ENCODE data around the gene ZNF140. TPM values are rescaled to one million over a fixed set of nuclear protein-coding genes. Genes with fewer than 3 reads are reported as not detected.
A peak's percentile ranks its signal among the peaks of the same experiment; 100 is the strongest.

The ZNF140 gene
- total and polyA plus RNA-seq, 2 of the 13 experiments (the other 11 are each of a cell fraction or from before 2014, with no cell fraction given) = 8.7 to 13.5 TPM

DNA sequence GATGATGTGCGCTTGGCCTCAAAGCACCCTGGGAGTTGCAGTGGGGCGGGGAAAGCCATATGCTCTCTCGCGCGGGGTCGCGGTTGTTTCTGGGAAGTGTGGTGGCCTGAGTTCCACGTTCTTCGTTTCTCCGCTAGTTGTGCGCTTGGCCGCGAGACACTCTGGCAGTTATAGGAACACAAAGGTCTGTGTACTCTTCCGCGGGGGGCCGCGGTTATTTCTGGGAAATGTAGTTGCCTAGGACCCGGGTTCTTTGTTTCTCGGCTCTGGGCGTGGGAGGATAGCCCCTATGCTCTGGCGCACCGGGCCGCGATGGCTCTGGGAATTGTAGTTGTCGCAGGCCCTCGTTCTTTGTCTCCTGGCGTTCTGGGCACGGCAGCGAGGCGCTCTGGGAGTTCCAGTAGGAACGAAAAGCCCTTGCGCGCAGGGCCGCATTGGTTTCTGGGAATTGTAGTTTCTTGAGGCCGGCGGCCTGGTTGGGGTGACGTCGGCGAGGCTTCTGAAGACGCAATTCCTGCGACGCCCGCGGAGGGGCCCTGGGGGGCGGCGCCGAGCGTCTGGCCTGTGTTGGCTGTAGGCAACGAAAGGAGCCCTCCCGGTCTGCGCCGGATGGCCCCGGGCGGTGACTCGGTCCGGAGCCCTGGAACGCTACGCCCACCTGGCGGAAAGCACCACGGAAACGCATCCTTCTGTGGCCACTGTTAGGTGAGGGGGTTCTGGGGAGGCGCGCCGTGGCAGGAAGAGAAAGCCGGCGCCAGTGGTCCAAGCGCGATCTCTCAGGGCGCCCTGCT, at the start of gene ZNF140 (continued):
- TF ChIP-seq, protein P1, sequence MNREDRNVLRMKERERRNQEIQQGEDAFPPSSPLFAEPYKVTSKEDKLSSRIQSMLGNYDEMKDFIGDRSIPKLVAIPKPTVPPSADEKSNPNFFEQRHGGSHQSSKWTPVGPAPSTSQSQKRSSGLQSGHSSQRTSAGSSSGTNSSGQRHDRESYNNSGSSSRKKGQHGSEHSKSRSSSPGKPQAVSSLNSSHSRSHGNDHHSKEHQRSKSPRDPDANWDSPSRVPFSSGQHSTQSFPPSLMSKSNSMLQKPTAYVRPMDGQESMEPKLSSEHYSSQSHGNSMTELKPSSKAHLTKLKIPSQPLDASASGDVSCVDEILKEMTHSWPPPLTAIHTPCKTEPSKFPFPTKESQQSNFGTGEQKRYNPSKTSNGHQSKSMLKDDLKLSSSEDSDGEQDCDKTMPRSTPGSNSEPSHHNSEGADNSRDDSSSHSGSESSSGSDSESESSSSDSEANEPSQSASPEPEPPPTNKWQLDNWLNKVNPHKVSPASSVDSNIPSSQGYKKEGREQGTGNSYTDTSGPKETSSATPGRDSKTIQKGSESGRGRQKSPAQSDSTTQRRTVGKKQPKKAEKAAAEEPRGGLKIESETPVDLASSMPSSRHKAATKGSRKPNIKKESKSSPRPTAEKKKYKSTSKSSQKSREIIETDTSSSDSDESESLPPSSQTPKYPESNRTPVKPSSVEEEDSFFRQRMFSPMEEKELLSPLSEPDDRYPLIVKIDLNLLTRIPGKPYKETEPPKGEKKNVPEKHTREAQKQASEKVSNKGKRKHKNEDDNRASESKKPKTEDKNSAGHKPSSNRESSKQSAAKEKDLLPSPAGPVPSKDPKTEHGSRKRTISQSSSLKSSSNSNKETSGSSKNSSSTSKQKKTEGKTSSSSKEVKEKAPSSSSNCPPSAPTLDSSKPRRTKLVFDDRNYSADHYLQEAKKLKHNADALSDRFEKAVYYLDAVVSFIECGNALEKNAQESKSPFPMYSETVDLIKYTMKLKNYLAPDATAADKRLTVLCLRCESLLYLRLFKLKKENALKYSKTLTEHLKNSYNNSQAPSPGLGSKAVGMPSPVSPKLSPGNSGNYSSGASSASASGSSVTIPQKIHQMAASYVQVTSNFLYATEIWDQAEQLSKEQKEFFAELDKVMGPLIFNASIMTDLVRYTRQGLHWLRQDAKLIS (CRISPR knock-in tag; IDR thresholded peaks at IDR 0.05) = no peak
- peak; percentile 69 for TF ChIP-seq ZMAT3 (CRISPR knock-in tag; conservative IDR thresholded peaks at IDR 0.05)
- TF ChIP-seq, protein P2, sequence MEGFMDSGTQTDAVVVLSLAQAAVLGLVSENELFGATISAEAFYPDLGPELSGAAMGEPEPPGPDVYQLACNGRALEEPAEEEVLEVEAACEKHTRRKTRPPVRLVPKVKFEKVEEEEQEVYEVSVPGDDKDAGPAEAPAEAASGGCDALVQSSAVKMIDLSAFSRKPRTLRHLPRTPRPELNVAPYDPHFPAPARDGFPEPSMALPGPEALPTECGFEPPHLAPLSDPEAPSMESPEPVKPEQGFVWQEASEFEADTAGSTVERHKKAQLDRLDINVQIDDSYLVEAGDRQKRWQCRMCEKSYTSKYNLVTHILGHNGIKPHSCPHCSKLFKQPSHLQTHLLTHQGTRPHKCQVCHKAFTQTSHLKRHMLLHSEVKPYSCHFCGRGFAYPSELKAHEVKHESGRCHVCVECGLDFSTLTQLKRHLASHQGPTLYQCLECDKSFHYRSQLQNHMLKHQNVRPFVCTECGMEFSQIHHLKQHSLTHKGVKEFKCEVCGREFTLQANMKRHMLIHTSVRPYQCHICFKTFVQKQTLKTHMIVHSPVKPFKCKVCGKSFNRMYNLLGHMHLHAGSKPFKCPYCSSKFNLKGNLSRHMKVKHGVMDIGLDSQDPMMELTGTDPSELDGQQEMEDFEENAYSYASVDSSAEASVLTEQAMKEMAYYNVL (CRISPR knock-in tag; IDR thresholded peaks at IDR 0.05; ENCODE audit: borderline replicate concordance) = no peak
- TF ChIP-seq MXI1 (IDR thresholded peaks at IDR 0.05; ENCODE audit: borderline replicate concordance, low read depth, low read length) = peak; percentile 64
- TF ChIP-seq ZNF792 (CRISPR knock-in tag; IDR thresholded peaks at IDR 0.05) = 0 out of 2 replicates have a peak, but pooled peaks have one; percentile 53
- TF ChIP-seq, protein P3, sequence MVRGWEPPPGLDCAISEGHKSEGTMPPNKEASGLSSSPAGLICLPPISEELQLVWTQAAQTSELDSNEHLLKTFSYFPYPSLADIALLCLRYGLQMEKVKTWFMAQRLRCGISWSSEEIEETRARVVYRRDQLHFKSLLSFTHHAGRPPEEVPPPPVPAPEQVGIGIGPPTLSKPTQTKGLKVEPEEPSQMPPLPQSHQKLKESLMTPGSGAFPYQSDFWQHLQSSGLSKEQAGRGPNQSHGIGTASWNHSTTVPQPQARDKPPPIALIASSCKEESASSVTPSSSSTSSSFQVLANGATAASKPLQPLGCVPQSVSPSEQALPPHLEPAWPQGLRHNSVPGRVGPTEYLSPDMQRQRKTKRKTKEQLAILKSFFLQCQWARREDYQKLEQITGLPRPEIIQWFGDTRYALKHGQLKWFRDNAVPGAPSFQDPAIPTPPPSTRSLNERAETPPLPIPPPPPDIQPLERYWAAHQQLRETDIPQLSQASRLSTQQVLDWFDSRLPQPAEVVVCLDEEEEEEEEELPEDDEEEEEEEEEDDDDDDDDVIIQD (CRISPR knock-in tag; IDR thresholded peaks at IDR 0.05; ENCODE audit: low read depth) = peak; percentile 2; the same call in 1 of the 2 replicates
- TF ChIP-seq ZFP1 (CRISPR knock-in tag; IDR thresholded peaks at IDR 0.05) = peak; percentile 61
- TF ChIP-seq ZNF781 (CRISPR knock-in tag; IDR thresholded peaks at IDR 0.05; ENCODE audit: borderline replicate concordance, not compliant biosample characterization) = no peak
- 0 out of 2 replicates have a peak, but pooled peaks have one; percentile 29 for TF ChIP-seq KLF11 (CRISPR knock-in tag; IDR thresholded peaks at IDR 0.05)
- no peak; the same call in 1 of the 2 replicates for TF ChIP-seq GFI1 (CRISPR knock-in tag; IDR thresholded peaks at IDR 0.05; ENCODE audit: borderline replicate concordance)
- TF ChIP-seq ZNF878 (CRISPR knock-in tag; IDR thresholded peaks at IDR 0.05) = no peak
- TF ChIP-seq ZNF549 (CRISPR knock-in tag; IDR thresholded peaks at IDR 0.05) = no peak
- TF ChIP-seq SRY (CRISPR knock-in tag; IDR thresholded peaks at IDR 0.05) = no peak
- TF ChIP-seq HCFC1 (IDR thresholded peaks at IDR 0.05; ENCODE audit: low read depth, low read length) = peak; percentile 87
- peak; percentile 82 for TF ChIP-seq KMT2B (CRISPR knock-in tag; IDR thresholded peaks at IDR 0.05)
- TF ChIP-seq ARNT2 (CRISPR knock-in tag; IDR thresholded peaks at IDR 0.05; ENCODE audit: low read depth) = peak; percentile 43; the same call in 1 of the 2 replicates
- no peak; the same call in 1 of the 2 replicates for TF ChIP-seq TBX2 (CRISPR knock-in tag; IDR thresholded peaks at IDR 0.05; ENCODE audit: borderline replicate concordance)

Measured in HepG2 (cell line).